NCI-H345 treated with DMSO at 0.1 percent for 48 hours (cell line): ENCODE measurements around the gene CXCL1.

Source experiments
- DNase-seq: peaks from one replicate; lab custom pipeline; 2025; ENCODE audit not compliant: unreplicated experiment; lab: John Stamatoyannopoulos, UW

The CXCL1 gene

GRCh38 chr4:73851293-73851692 lies 17.9 kb upstream of the CXCL1 start:
- no peak for DNase-seq

- DNase-seq, result no peak
Measured at GRCh38 chr4:73852771-73853170, 16.4 kb upstream of the CXCL1 start.

- DNase-seq, result no peak
Measured at GRCh38 chr4:73853246-73853704, 15.9 kb upstream of the CXCL1 start, which contains the start of gene PF4V1. Gene PF4V1 (plus strand): TSS chr4:73853296. CDS start chr4:73853363, 67 bp downstream.

- DNase-seq, result no peak
Measured at GRCh38 chr4:73853718-73854473, 15.3 kb upstream of the CXCL1 start.

- DNase-seq, result no peak
Measured at GRCh38 chr4:73855406-73855805, 13.8 kb upstream of the CXCL1 start.

- no peak for DNase-seq
Measured at GRCh38 chr4:73856518-73856917, 12.7 kb upstream of the CXCL1 start.

- DNase-seq, result no peak
Measured at GRCh38 chr4:73859614-73860088, 9.5 kb upstream of the CXCL1 start.

GRCh38 chr4:73860181-73860580 lies 9.0 kb upstream of the CXCL1 start:
- no peak for DNase-seq

GRCh38 chr4:73860917-73861316 lies 8.3 kb upstream of the CXCL1 start:
- DNase-seq, result no peak

GRCh38 chr4:73862322-73862721 lies 6.9 kb upstream of the CXCL1 start:
- DNase-seq, result no peak

- DNase-seq, result peak; percentile 5
Measured at GRCh38 chr4:73864365-73864764, 4.8 kb upstream of the CXCL1 start.

- DNase-seq, result no peak
Measured at GRCh38 chr4:73864961-73865360, 4.2 kb upstream of the CXCL1 start.

- no peak for DNase-seq
Measured at GRCh38 chr4:73865431-73866096, 3.6 kb upstream of the CXCL1 start.

GRCh38 chr4:73866246-73866645 lies 2.9 kb upstream of the CXCL1 start:
- DNase-seq, result no peak

GRCh38 chr4:73867783-73868182 lies 1.4 kb upstream of the CXCL1 start:
- peak; percentile 6 for DNase-seq

- DNase-seq, result no peak
Measured at GRCh38 chr4:73868206-73869129, 725 bp upstream of the CXCL1 start.

GRCh38 chr4:73870260-73870659 lies 1.1 kb downstream of the CXCL1 start:
- DNase-seq, result no peak

- DNase-seq, result no peak
Measured at GRCh38 chr4:73870768-73871167, 1.6 kb downstream of the CXCL1 start.

GRCh38 chr4:73871511-73872310 lies 2.5 kb downstream of the CXCL1 start:
- DNase-seq, result no peak

- DNase-seq, result no peak
Measured at GRCh38 chr4:73872316-73873108, 3.3 kb downstream of the CXCL1 start.
